Measurements from ENCODE around the gene HSPBAP1. TPM values are rescaled to one million over a fixed set of nuclear protein-coding genes. Genes with fewer than 3 reads are reported as not detected.

Gene HSPBAP1
- polyA plus RNA-seq, 1 donor (not counting 4 experiments of a cell fraction or from before 2014, with no cell fraction given), result 9.5 TPM

DNA sequence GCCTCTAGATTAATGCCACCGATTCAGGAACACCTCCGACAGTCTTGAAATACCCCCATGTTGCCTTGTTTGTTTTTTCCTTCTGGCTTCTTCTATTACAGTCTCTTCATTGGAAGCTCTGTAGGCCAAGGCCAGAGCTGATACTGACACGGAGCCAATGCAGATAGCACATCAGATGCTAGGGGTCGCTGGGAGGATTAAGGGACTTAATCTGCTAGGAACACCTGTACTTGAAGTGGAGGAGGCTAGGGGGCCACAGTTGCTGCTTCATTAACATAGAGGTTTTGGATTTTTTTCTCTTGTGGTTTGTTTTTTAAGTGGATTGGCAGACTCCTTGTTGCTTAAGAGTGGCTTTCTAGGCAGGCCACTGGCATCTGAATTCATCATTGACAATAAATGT, 63.4 kb downstream of the HSPBAP1 start:
- Histone ChIP-seq H3K9ac (ENCODE audit: control insufficient read depth, extremely low read depth, insufficient read depth, low read length) (no peak overlapping the region), H2AFZ (ENCODE audit: control insufficient read depth, low read length) (no peak overlapping the region), H3K27ac (ENCODE audit: control insufficient read depth, insufficient read depth, low read length) (no peak overlapping the region), H3K79me2 (ENCODE audit: control insufficient read depth, insufficient read depth, low read length) (no peaks in the 10 kb centered on the region), H3K4me1 (ENCODE audit: control insufficient read depth, extremely low read depth, insufficient read depth, low read length) (no peaks in the 10 kb centered on the region), H3K9me3 (ENCODE audit: control insufficient read depth, low read depth, low read length) (no peaks in the 10 kb centered on the region), H3K36me3 (ENCODE audit: control insufficient read depth in 2 of 2, extremely low read depth in 1 of 2, insufficient read depth in 2 of 2, low read length in 2 of 2) (no peaks in the 10 kb centered on the region), H3K9me1 (ENCODE audit: control insufficient read depth, extremely low read depth, insufficient read depth, low read length) (no peaks in the 10 kb centered on the region), H3K4me2 (ENCODE audit: control insufficient read depth, extremely low read depth, insufficient read depth, low read depth, low read length) (no peak overlapping the region), H3K27me3 (ENCODE audit: control insufficient read depth, extremely low read depth, insufficient read depth, low read length) (no peaks in the 10 kb centered on the region), H3K4me3 (ENCODE audit: control insufficient read depth in 2 of 3, extremely low read depth in 1 of 3, insufficient read depth in 2 of 3, low read depth in 1 of 3, low read length in 3 of 3) (no peak overlapping the region), H4K20me1 (ENCODE audit: control insufficient read depth, extremely low read depth, insufficient read depth, low read length) (no peaks in the 10 kb centered on the region)
- dilution Hi-C loops (cut with MboI; ENCODE audit: extremely low pct_ligation_motif_present, low sequenced_read_pairs), result no loop called here
- no peak for DNase-seq (ENCODE audit: low read depth, low spot score)
- TF ChIP-seq EZH2 (IDR thresholded peaks at IDR 0.05; ENCODE audit: low read length), result no peak
- TF ChIP-seq, protein P1, sequence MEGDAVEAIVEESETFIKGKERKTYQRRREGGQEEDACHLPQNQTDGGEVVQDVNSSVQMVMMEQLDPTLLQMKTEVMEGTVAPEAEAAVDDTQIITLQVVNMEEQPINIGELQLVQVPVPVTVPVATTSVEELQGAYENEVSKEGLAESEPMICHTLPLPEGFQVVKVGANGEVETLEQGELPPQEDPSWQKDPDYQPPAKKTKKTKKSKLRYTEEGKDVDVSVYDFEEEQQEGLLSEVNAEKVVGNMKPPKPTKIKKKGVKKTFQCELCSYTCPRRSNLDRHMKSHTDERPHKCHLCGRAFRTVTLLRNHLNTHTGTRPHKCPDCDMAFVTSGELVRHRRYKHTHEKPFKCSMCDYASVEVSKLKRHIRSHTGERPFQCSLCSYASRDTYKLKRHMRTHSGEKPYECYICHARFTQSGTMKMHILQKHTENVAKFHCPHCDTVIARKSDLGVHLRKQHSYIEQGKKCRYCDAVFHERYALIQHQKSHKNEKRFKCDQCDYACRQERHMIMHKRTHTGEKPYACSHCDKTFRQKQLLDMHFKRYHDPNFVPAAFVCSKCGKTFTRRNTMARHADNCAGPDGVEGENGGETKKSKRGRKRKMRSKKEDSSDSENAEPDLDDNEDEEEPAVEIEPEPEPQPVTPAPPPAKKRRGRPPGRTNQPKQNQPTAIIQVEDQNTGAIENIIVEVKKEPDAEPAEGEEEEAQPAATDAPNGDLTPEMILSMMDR (optimal IDR thresholded peaks at IDR 0.05 in 1 of 3, IDR thresholded peaks at IDR 0.05 in 1 of 3, conservative IDR thresholded peaks at IDR 0.05 in 1 of 3; ENCODE audit: extremely low read depth in 1 of 3, insufficient read depth in 2 of 3, low read length in 3 of 3), result no peak
- FAIRE-seq, result no peak

DNA sequence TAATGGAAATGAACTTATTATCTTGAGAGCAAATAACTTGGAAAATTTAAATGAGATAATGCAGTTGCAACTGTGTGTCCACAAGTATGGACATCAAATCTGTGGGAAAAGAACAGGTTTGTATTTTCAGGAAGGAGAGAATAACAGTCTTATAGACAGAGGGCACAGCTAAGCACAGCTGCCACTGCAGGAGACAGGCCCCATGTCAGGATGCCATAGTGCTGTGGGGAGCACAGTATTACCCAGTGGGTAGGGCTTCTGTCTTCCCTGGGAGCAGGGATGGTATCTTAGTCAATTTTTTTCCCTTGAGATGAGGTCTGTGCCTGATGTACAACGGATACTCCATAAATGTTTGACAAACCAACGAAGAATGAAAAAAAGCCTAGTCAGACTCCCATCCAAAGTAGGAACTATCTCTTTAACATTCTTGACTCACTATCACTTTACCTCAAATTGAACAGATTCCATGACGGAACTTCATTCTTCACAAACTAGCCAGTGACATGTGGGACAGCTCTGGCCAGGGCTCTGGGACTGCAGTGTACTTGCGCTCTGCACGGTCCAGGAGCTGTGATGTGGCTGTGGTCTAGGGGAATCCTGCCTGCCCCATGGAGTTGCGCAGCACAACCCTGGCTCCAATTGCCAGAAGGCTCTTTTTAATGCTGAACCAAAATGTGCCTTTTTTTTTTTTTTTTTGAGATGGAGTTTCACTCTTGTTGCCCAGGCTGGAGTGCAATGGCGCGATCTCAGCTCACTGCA, 64.7 kb downstream of the HSPBAP1 start:
- no peaks in the 10 kb centered on the region for H3K27me3 ChIP-seq (ENCODE audit: control insufficient read depth, extremely low read depth, insufficient read depth, low read length)
- H3K4me2 ChIP-seq (ENCODE audit: control insufficient read depth, extremely low read depth, insufficient read depth, low read depth, low read length), result no peak overlapping the region
- FAIRE-seq, result no peak
- no peak overlapping the region for H2AFZ ChIP-seq (ENCODE audit: control insufficient read depth, low read length)
- H3K4me1 ChIP-seq (ENCODE audit: control insufficient read depth, extremely low read depth, insufficient read depth, low read length), result no peaks in the 10 kb centered on the region
- no peak overlapping the region for H3K27ac ChIP-seq (ENCODE audit: control insufficient read depth, insufficient read depth, low read length)
- H3K9me3 ChIP-seq (ENCODE audit: control insufficient read depth, low read depth, low read length), result no peaks in the 10 kb centered on the region
- H3K9me1 ChIP-seq (ENCODE audit: control insufficient read depth, extremely low read depth, insufficient read depth, low read length), result no peaks in the 10 kb centered on the region
- dilution Hi-C loops (cut with MboI; ENCODE audit: extremely low pct_ligation_motif_present, low sequenced_read_pairs), result no loop called here
- H3K4me3 ChIP-seq (ENCODE audit: control insufficient read depth in 2 of 3, extremely low read depth in 1 of 3, insufficient read depth in 2 of 3, low read depth in 1 of 3, low read length in 3 of 3), result no peak overlapping the region
- H4K20me1 ChIP-seq (ENCODE audit: control insufficient read depth, extremely low read depth, insufficient read depth, low read length), result no peaks in the 10 kb centered on the region
- TF ChIP-seq, protein P1 (optimal IDR thresholded peaks at IDR 0.05 in 1 of 3, IDR thresholded peaks at IDR 0.05 in 1 of 3, conservative IDR thresholded peaks at IDR 0.05 in 1 of 3; ENCODE audit: extremely low read depth in 1 of 3, insufficient read depth in 2 of 3, low read length in 3 of 3), result no peak
- no peak for TF ChIP-seq EZH2 (IDR thresholded peaks at IDR 0.05; ENCODE audit: low read length)
- DNase-seq (ENCODE audit: low read depth, low spot score), result no peak
- H3K79me2 ChIP-seq (ENCODE audit: control insufficient read depth, insufficient read depth, low read length), result no peaks in the 10 kb centered on the region
- H3K9ac ChIP-seq (ENCODE audit: control insufficient read depth, extremely low read depth, insufficient read depth, low read length), result no peak overlapping the region
- H3K36me3 ChIP-seq (ENCODE audit: control insufficient read depth in 2 of 2, extremely low read depth in 1 of 2, insufficient read depth in 2 of 2, low read length in 2 of 2), result no peaks in the 10 kb centered on the region
